GM18517 (cell line): ENCODE measurements around the gene GABRA5.

Source experiments
- ATAC-seq: cut with Tn5 transposase; IDR thresholded peaks from one replicate; pipeline ENCODE4 v1.9.1; 2021; ENCODE audit warnings: mild to moderate bottlenecking, moderate library complexity; ENCODE audit not compliant: unreplicated experiment

The GABRA5 gene

GRCh38 chr15:26921433-26921832 lies 54.6 kb downstream of the GABRA5 start:
- no peak for ATAC-seq

- ATAC-seq, result no peak
Measured at GRCh38 chr15:26926081-26926480, 59.2 kb downstream of the GABRA5 start.

- no peak for ATAC-seq
Measured at GRCh38 chr15:26928051-26928450, 61.2 kb downstream of the GABRA5 start.

GRCh38 chr15:26929588-26929987 lies 62.7 kb downstream of the GABRA5 start:
- no peak for ATAC-seq

- ATAC-seq, result no peak
Measured at GRCh38 chr15:26934848-26935247, 68.0 kb downstream of the GABRA5 start.

GRCh38 chr15:26935322-26935721 lies 68.5 kb downstream of the GABRA5 start:
- no peak for ATAC-seq

GRCh38 chr15:26936502-26936901 lies 69.6 kb downstream of the GABRA5 start:
- ATAC-seq, result no peak

- ATAC-seq, result no peak
Measured at GRCh38 chr15:26937134-26937533, 70.3 kb downstream of the GABRA5 start.

GRCh38 chr15:26939398-26939797 lies 72.5 kb downstream of the GABRA5 start:
- ATAC-seq, result no peak

GRCh38 chr15:26941489-26941888 lies 74.6 kb downstream of the GABRA5 start:
- ATAC-seq, result no peak

GRCh38 chr15:26943866-26944265 lies 77.0 kb downstream of the GABRA5 start:
- ATAC-seq, result no peak

- ATAC-seq, result no peak
Measured at GRCh38 chr15:26945046-26945445, 78.2 kb downstream of the GABRA5 start.

GRCh38 chr15:26950001-26950400 lies 83.1 kb downstream of the GABRA5 start:
- ATAC-seq, result no peak

GRCh38 chr15:26954403-26954802 lies 87.5 kb downstream of the GABRA5 start:
- ATAC-seq, result no peak

GRCh38 chr15:26967719-26968269 lies 100.9 kb downstream of the GABRA5 start:
- ATAC-seq, result no peak

- ATAC-seq, result no peak
Measured at GRCh38 chr15:26968806-26969205, 101.9 kb downstream of the GABRA5 start.

- no peak for ATAC-seq
Measured at GRCh38 chr15:26970712-26971210, 103.9 kb downstream of the GABRA5 start, which contains the start of gene GABRG3. TSS of gene GABRG3 (plus strand) at chr15:26971181.

GRCh38 chr15:26971271-26972018 lies 104.6 kb downstream of the GABRA5 start:
- ATAC-seq, result no peak

- ATAC-seq, result no peak
Measured at GRCh38 chr15:26972636-26973035, 105.8 kb downstream of the GABRA5 start.

- ATAC-seq, result no peak
Measured at GRCh38 chr15:26974120-26974780, 107.4 kb downstream of the GABRA5 start.

- ATAC-seq, result no peak
Measured at GRCh38 chr15:26981492-26981891, 114.6 kb downstream of the GABRA5 start.

- ATAC-seq, result no peak
Measured at GRCh38 chr15:26983822-26984221, 117.0 kb downstream of the GABRA5 start.
